CD4-positive, CD25-positive, alpha-beta regulatory T cell (primary cell): Measurements from ENCODE around the gene MAS1. TPM values are rescaled to one million over a fixed set of nuclear protein-coding genes. Genes with fewer than 3 reads are reported as not detected.
"Not testable (repeated sequence)": the region's sequence is repeated elsewhere in the genome, so short reads cannot be mapped to it uniquely, and the experiment has no call there.

Experiments
- ATAC-seq, 2 donors: fragments of 150-1000 bp; cut with Tn5 transposase; one replicate each; pipeline ENCODE4 v1.10.0; 2021; ENCODE audit warnings: low read depth in 2 of 2, moderate number of reproducible peaks in 2 of 2, moderate library complexity in 1 of 2
- DNase-seq, 3 donors: peaks; one replicate each; pipeline versions ENCODE4 v3.0.0 to v3.0.0-alpha.2; 2012 to 2022; ENCODE audit warnings: mixed read lengths in 1 of 3
- H3K27ac ChIP-seq: one replicate; pipeline ENCODE4 v1.7.0; 2013; ENCODE audit warnings: mild to moderate bottlenecking, low read length; ENCODE audit not compliant: insufficient read depth, poor library complexity, severe bottlenecking
- H3K27me3 ChIP-seq: one replicate; pipeline ENCODE4 v1.7.0; 2013; ENCODE audit warnings: low read length; ENCODE audit not compliant: control insufficient read depth, insufficient read depth
- H3K36me3 ChIP-seq: one replicate; pipeline ENCODE4 v1.7.0; 2013; ENCODE audit warnings: mild to moderate bottlenecking, low read length, moderate library complexity; ENCODE audit not compliant: control insufficient read depth, insufficient read depth
- H3K4me1 ChIP-seq: 2 replicates; pipeline ENCODE4 v1.7.0; 2013; ENCODE audit warnings: mild to moderate bottlenecking, low read length; ENCODE audit not compliant: insufficient read depth, control insufficient read depth, poor library complexity, severe bottlenecking
- H3K4me3 ChIP-seq: one replicate; pipeline ENCODE4 v1.7.0; 2013; ENCODE audit warnings: low read depth, mild to moderate bottlenecking, low read length, moderate library complexity
- H3K9me3 ChIP-seq, 2 experiments: 1 replicate in 1 of 2; 2 replicates in 1 of 2; pipeline ENCODE4 v1.7.0; 2013; ENCODE audit warnings: low read length in 2 of 2, mild to moderate bottlenecking in 1 of 2, moderate library complexity in 1 of 2; ENCODE audit not compliant: control insufficient read depth in 2 of 2
- H3K27ac Mint-ChIP-seq, 3 donors: one replicate each; pipeline ENCODE4 v1.8.0; 2020 to 2022; ENCODE audit warnings: mild to moderate bottlenecking in 3 of 3, mixed read lengths in 3 of 3, moderate library complexity in 2 of 3
- H3K27me3 Mint-ChIP-seq: one replicate; pipeline ENCODE4 v1.8.0; 2022; ENCODE audit warnings: mild to moderate bottlenecking, mixed read lengths
- H3K36me3 Mint-ChIP-seq: one replicate; pipeline ENCODE4 v1.8.0; 2020; ENCODE audit warnings: mixed read lengths
- H3K4me1 Mint-ChIP-seq, 4 donors: one replicate each; pipeline ENCODE4 v1.8.0; 2020 to 2022; ENCODE audit warnings: mixed read lengths in 4 of 4, mild to moderate bottlenecking in 1 of 4
- H3K4me3 Mint-ChIP-seq, 4 donors: one replicate each; pipeline ENCODE4 v1.8.0; 2020 to 2022; ENCODE audit warnings: mild to moderate bottlenecking in 4 of 4, mixed read lengths in 4 of 4, moderate library complexity in 3 of 4
- H3K9me3 Mint-ChIP-seq, 7 donors: one replicate each; pipeline ENCODE4 v1.8.0; 2020 to 2022; ENCODE audit warnings: mixed read lengths in 7 of 7, mild to moderate bottlenecking in 3 of 7, moderate library complexity in 2 of 7
- polyA plus RNA-seq, 4 donors: library from polyadenylated mRNA; unstranded; fragments of 300-500 nt; fragmentation: Illumina TruSeq; gene quantifications; one replicate each; pipeline ENCODE4 v1.2.3, GENCODE V29; 2021
- total RNA-seq: library from RNA; stranded (reverse); gene quantifications from one replicate; pipeline ENCODE4 v1.2.3, GENCODE V29; 2022

The MAS1 gene
- not detected for total RNA-seq
- polyA plus RNA-seq = not detected

- Mint-ChIP-seq H3K4me1 (no peaks in the 10 kb centered on the region), H3K4me3 (no peak within 1 kb of the TSS), H3K9me3 (no peaks in the 10 kb centered on the region), H3K36me3 (no peaks in the 10 kb centered on the region), H3K27me3 (peaks cover 36% of the 10 kb centered on the region), H3K27ac (no peak within 1 kb of the TSS)
- H3K36me3 ChIP-seq = no peaks in the 10 kb centered on the region
- no peaks in the 10 kb centered on the region for H3K4me1 ChIP-seq
- DNase-seq (no peak), ATAC-seq (no peak)
- H3K27ac ChIP-seq = no peak within 1 kb of the TSS
- H3K9me3 ChIP-seq = no peaks in the 10 kb centered on the region
- peaks cover 6% of the 10 kb centered on the region for H3K27me3 ChIP-seq
- H3K4me3 ChIP-seq = no peak within 1 kb of the TSS
Measured at GRCh38 chr6:159890792-159891191, at the start of gene MAS1. Gene MAS1 (plus strand): TSS chr6:159890988. CDS start chr6:159906956, 15,968 bp downstream.

GRCh38 chr6:159842035-159842434 is 48.8 kb upstream of the MAS1 start:
- H3K36me3 ChIP-seq = no peaks in the 10 kb centered on the region
- no peak overlapping the region for H3K4me3 Mint-ChIP-seq
- DNase-seq (no peak), ATAC-seq (no peak)
- H3K9me3 ChIP-seq = no peaks in the 10 kb centered on the region
- no peak overlapping the region for H3K27ac Mint-ChIP-seq
- H3K36me3 Mint-ChIP-seq = no peaks in the 10 kb centered on the region
- no peaks in the 10 kb centered on the region for H3K27me3 ChIP-seq
- no peak overlapping the region for H3K4me3 ChIP-seq
- H3K4me1 ChIP-seq = no peaks in the 10 kb centered on the region
- H3K9me3 Mint-ChIP-seq = peaks cover 0 to 1% (median 0%) of the 10 kb centered on the region in 7 donors
- H3K4me1 Mint-ChIP-seq = no peaks in the 10 kb centered on the region
- H3K27me3 Mint-ChIP-seq = peaks cover 22% of the 10 kb centered on the region
- no peak overlapping the region for H3K27ac ChIP-seq

GRCh38 chr6:159844737-159845645 is 45.8 kb upstream of the MAS1 start:
- Mint-ChIP-seq H3K4me3 (no peak overlapping the region), H3K36me3 (no peaks in the 10 kb centered on the region), H3K9me3 (peaks cover 0 to 6% (median 0%) of the 10 kb centered on the region in 7 donors), H3K27ac (no peak overlapping the region), H3K4me1 (no peaks in the 10 kb centered on the region), H3K27me3 (peaks cover 22% of the 10 kb centered on the region)
- ATAC-seq = no peak
- Histone ChIP-seq H3K9me3 (no peaks in the 10 kb centered on the region), H3K4me1 (no peaks in the 10 kb centered on the region), H3K36me3 (no peaks in the 10 kb centered on the region), H3K27ac (no peak overlapping the region), H3K27me3 (no peaks in the 10 kb centered on the region), H3K4me3 (no peak overlapping the region)
- no peak for DNase-seq

- not testable (repeated sequence) for H3K27ac Mint-ChIP-seq, H3K4me1 Mint-ChIP-seq, H3K36me3 ChIP-seq, ATAC-seq, H3K4me1 ChIP-seq, H3K36me3 Mint-ChIP-seq, H3K27me3 ChIP-seq, H3K9me3 Mint-ChIP-seq, DNase-seq, H3K9me3 ChIP-seq, H3K4me3 Mint-ChIP-seq, H3K27ac ChIP-seq, H3K4me3 ChIP-seq
- peaks cover 14% of the 10 kb centered on the region for H3K27me3 Mint-ChIP-seq
Measured at GRCh38 chr6:159848552-159848951, 42.2 kb upstream of the MAS1 start.

GRCh38 chr6:159849851-159850250 is 40.9 kb upstream of the MAS1 start:
- H3K4me1 Mint-ChIP-seq, ATAC-seq, H3K36me3 ChIP-seq, DNase-seq, H3K36me3 Mint-ChIP-seq, H3K4me1 ChIP-seq, H3K9me3 Mint-ChIP-seq, H3K9me3 ChIP-seq, H3K27ac Mint-ChIP-seq, H3K27ac ChIP-seq, H3K4me3 ChIP-seq, H3K27me3 ChIP-seq, H3K4me3 Mint-ChIP-seq: not testable (repeated sequence)
- H3K27me3 Mint-ChIP-seq = peaks cover 20% of the 10 kb centered on the region

- Histone ChIP-seq H3K27me3 (peaks cover 8% of the 10 kb centered on the region), H3K9me3 (peaks cover 5 to 9% of the 10 kb centered on the region in 2 experiments), H3K27ac (no peak overlapping the region), H3K4me1 (no peaks in the 10 kb centered on the region), H3K4me3 (no peak overlapping the region), H3K36me3 (no peaks in the 10 kb centered on the region)
- Mint-ChIP-seq H3K4me1 (no peaks in the 10 kb centered on the region), H3K36me3 (peaks cover 8% of the 10 kb centered on the region), H3K9me3 (peaks cover 0 to 12% (median 10%) of the 10 kb centered on the region in 7 donors), H3K27me3 (peaks cover 31% of the 10 kb centered on the region), H3K27ac (peak overlapping the region in 1 of 3 donors; percentile 62), H3K4me3 (no peak overlapping the region)
- peak in 2 of 3 donors; percentile 21 to 30 for DNase-seq
- no peak for ATAC-seq
Measured at GRCh38 chr6:159852877-159853276, 37.9 kb upstream of the MAS1 start.

GRCh38 chr6:159853754-159854153 is 37.0 kb upstream of the MAS1 start:
- DNase-seq = no peak
- Mint-ChIP-seq H3K27ac (no peak overlapping the region), H3K9me3 (peaks cover 0 to 14% (median 8%) of the 10 kb centered on the region in 7 donors), H3K4me3 (no peak overlapping the region), H3K4me1 (no peaks in the 10 kb centered on the region), H3K27me3 (peaks cover 38% of the 10 kb centered on the region), H3K36me3 (peaks cover 8% of the 10 kb centered on the region)
- H3K4me3 ChIP-seq = no peak overlapping the region
- no peaks in the 10 kb centered on the region for H3K4me1 ChIP-seq
- H3K36me3 ChIP-seq = no peaks in the 10 kb centered on the region
- H3K27me3 ChIP-seq = peaks cover 11% of the 10 kb centered on the region
- no peak for ATAC-seq
- peaks cover 5 to 9% of the 10 kb centered on the region in 2 experiments for H3K9me3 ChIP-seq
- no peak overlapping the region for H3K27ac ChIP-seq

- Mint-ChIP-seq H3K27me3 (peaks cover 44% of the 10 kb centered on the region), H3K4me3 (no peak overlapping the region), H3K9me3 (peaks cover 0 to 14% (median 8%) of the 10 kb centered on the region in 7 donors), H3K36me3 (peaks cover 8% of the 10 kb centered on the region), H3K4me1 (no peaks in the 10 kb centered on the region), H3K27ac (no peak overlapping the region)
- peaks cover 5 to 9% of the 10 kb centered on the region in 2 experiments for H3K9me3 ChIP-seq
- ATAC-seq = no peak
- H3K27me3 ChIP-seq = peaks cover 11% of the 10 kb centered on the region
- H3K27ac ChIP-seq = no peak overlapping the region
- H3K4me1 ChIP-seq = no peaks in the 10 kb centered on the region
- H3K4me3 ChIP-seq = no peak overlapping the region
- no peaks in the 10 kb centered on the region for H3K36me3 ChIP-seq
- DNase-seq = no peak
Measured at GRCh38 chr6:159854959-159855358, 35.8 kb upstream of the MAS1 start.
